K562 (cell line): Measurements from ENCODE around the gene RMI1. TPM values are rescaled to one million over a fixed set of nuclear protein-coding genes. Genes with fewer than 3 reads are reported as not detected.

Experiments used
- ATF4 ChIP-seq: fragments of 450-650 bp; formaldehyde crosslinking; IDR thresholded peaks from 2 replicates; pipeline ENCODE4 v1.4.0; 2022; ENCODE audit warnings: mild to moderate bottlenecking, moderate library complexity
- MEIS2 ChIP-seq: fragments of 450-650 bp; IDR thresholded peaks from 2 replicates; pipeline ENCODE4 v1.6.1; 2014; ENCODE audit warnings: mild to moderate bottlenecking; ENCODE audit not compliant: partially characterized antibody
- PBX2 ChIP-seq, 2 experiments: IDR thresholded peaks in 1 of 2; conservative IDR thresholded peaks in 1 of 2; 2 replicates each; pipeline ENCODE4 v1.6.1; 2016; ENCODE audit warnings: low read depth in 2 of 2, mild to moderate bottlenecking in 1 of 2, missing compliant biosample characterization in 1 of 2, missing genetic modification characterization in 1 of 2, moderate library complexity in 1 of 2
- ZNF79 ChIP-seq: fragments of 250-450 bp; sonication (Bioruptor Pico); IDR thresholded peaks from 2 replicates; pipeline ENCODE4 v1.4.0; 2020; ENCODE audit warnings: low read depth, mild to moderate bottlenecking, moderate library complexity
- polyA plus RNA-seq, 8 experiments: library from polyadenylated mRNA; depleted of rRNA in 4 of 8; stranded (reverse) in 5 of 8; unstranded in 3 of 8; fragments of >200 nt; fragmentation: Nextera tagmentation in 2 of 8; fragmentation: Illumina TruSeq in 1 of 8; extraction: Ambion mirVana in 2 of 8; extraction: Trizol in 1 of 8; gene quantifications; 2 replicates each; pipeline versions ENCODE4 v1.2.1 to v1.2.3, GENCODE V29; 2011 to 2014; ENCODE audit warnings: inconsistent platforms in 1 of 8, missing spikeins in 1 of 8
- total RNA-seq, 7 experiments: library from RNA; depleted of rRNA in 6 of 7; stranded (reverse); fragments of >200 nt in 6 of 7; fragmentation: Illumina TruSeq in 2 of 7; extraction: Trizol in 2 of 7; gene quantifications; 2 replicates each; pipeline versions ENCODE4 v1.2.1 to v1.2.3, GENCODE V29; 2011 to 2021; ENCODE audit warnings: low replicate concordance in 1 of 7

Gene RMI1
- total and polyA plus RNA-seq, 9 of the 15 experiments (the other 6 are each of a cell fraction or from before 2014, with no cell fraction given): 3.0 to 17.4 (median 10.6) TPM

- TF ChIP-seq PBX2 (CRISPR knock-in tag; IDR thresholded peaks at IDR 0.05; ENCODE audit: low read depth) (no peak), PBX2 (tag; conservative IDR thresholded peaks at IDR 0.05; ENCODE audit: low read depth) (0 out of 2 replicates have a peak, but pooled peaks have one; percentile 6), MEIS2 (peak; percentile 54), ZNF79 (CRISPR knock-in tag) (no peak), ATF4 (CRISPR knock-in tag) (0 out of 2 replicates have a peak, but pooled peaks have one; percentile 5)
These were observed 15.0 kb upstream of the RMI1 start (continued) for GRCh38 chr9:83965350-83966208.
